ENCODE results near the gene FXR2. TPM values are rescaled to one million over a fixed set of nuclear protein-coding genes. Genes with fewer than 3 reads are reported as not detected.

The FXR2 gene
- total RNA-seq, 1 donor from 2014 or later = 36.3 TPM

DNA sequence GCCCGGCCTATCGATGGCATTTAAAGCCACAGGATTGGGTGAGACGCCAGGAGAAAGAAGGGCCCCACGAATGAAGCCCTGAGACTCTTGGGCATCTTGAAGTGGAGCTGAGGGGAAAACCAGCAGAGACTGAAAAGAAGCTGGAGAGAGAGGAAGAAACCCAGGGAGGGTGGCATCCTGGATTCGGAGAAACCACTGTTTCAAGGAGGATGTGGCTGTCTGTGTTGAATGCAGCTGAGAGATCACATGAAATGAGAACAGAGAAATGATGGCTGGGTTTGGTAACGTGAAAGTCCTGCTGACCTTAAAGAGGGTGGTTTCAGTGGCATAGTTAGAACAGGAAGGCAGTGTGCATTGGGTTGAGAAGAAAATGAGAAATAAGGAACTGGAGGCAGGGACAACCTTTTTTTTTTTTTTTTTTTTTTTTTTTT lies 62.1 kb downstream of the FXR2 start:
- no peak for DNase-seq (ENCODE audit: low read depth in 2 of 2)

GRCh38 chr17:7551396-7551795 lies 63.3 kb downstream of the FXR2 start:
- DNase-seq (ENCODE audit: low read depth in 2 of 2) = no peak

DNA sequence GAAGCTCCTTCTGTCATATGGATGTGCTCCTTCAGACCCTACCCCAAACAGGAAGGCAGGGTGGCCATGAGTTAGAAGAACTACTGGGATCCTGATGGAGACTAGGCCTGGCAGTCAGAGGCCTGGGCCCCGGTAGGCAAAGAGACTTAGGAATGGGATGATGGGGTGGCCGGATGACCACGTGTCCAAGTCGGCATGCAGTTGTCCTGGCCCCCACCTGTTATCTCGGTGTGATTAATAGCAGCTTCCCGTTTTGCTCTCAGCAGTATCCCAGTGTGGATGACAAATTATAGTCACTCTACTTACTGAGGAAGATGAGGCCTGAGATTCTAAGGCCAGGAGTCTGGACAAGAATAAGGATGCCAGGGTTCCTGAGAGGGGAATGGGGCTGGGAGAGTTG lies 64.4 kb downstream of the FXR2 start:
- no peak for DNase-seq (ENCODE audit: low read depth in 2 of 2)

DNA sequence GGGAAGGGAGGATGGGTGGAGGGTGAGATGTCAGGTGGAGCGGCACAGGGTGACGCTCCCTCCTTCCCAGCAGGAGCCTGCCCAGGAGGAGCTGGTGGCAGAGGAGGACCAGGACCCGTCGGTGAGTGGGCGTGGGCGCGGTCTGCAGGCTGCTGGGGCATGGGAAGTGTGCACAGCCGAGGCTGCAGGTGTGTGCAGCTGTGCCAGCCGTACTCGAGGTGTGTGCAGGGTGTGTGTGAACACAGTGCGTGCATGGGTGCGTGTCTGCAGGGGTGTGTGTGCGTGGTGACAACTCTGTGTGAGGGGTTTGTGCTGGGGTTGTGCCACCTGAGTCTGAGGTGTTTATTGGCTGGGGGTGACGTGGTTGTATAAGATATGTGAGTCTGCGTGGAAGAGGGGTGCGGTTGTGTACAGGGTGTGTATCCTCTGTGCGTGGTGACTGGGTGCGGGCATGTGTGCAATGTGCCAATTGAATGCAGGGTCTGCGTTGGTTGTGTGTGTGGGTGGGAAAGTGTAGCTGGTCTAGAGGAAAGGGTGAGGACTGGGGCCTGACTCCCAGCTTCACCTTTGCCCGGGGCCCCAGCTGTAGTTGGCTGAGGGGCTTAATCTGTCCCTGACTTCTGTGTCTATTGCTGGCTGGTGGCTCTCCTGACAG lies 65.2 kb downstream of the FXR2 start:
- no peak for DNase-seq (ENCODE audit: low read depth in 2 of 2)

GRCh38 chr17:7548585-7549400 lies 65.9 kb downstream of the FXR2 start, which contains the start of gene TNFSF12:
Gene TNFSF12, plus strand, starts transcription at chr17:7549058. Its CDS starts 96 bp downstream, at chr17:7549154.
- DNase-seq (ENCODE audit: low read depth in 2 of 2) = peak; percentile 36 to 49

GRCh38 chr17:7544911-7545310 lies 69.8 kb downstream of the FXR2 start:
- DNase-seq (ENCODE audit: low read depth in 2 of 2) = peak in 1 of 2 donors; percentile 27

Other genes starting within 250 kb of the FXR2 start
- gene TNK1, start 233.8 kb downstream of the FXR2 start, total RNA-seq = 1.5 and 1.8 TPM in 2 replicates
- 15.0 and 19.4 TPM in 2 replicates for gene PLSCR3, start 220.4 kb downstream of the FXR2 start, total RNA-seq
- 141 and 232 TPM in 2 replicates for gene TMEM256, start 210.8 kb downstream of the FXR2 start, total RNA-seq
- 1.2 and 1.3 TPM in 2 replicates for gene NLGN2, start 207.1 kb downstream of the FXR2 start, total RNA-seq
- not detected in 2 replicates for gene SPEM1, start 194.6 kb downstream of the FXR2 start, total RNA-seq
- gene SPEM2, start 189.3 kb downstream of the FXR2 start, total RNA-seq = not detected in 2 replicates
- not detected in 2 replicates for gene SPEM3, start 186.0 kb downstream of the FXR2 start, total RNA-seq
- 6.1 and 9.3 TPM in 2 replicates for gene TMEM102, start 179.5 kb downstream of the FXR2 start, total RNA-seq
- 0.20 and 0.22 TPM in 2 replicates for gene FGF11, start 175.4 kb downstream of the FXR2 start, total RNA-seq
- gene CHRNB1, start 169.8 kb downstream of the FXR2 start, total RNA-seq = 8.1 and 9.2 TPM in 2 replicates
- gene ZBTB4, start 135.3 kb downstream of the FXR2 start, total RNA-seq = 6.3 and 8.5 TPM in 2 replicates
- gene SLC35G6, start 133.5 kb downstream of the FXR2 start, total RNA-seq = not detected in 2 replicates
- 56.0 and 70.0 TPM in 2 replicates for gene POLR2A, start 130.5 kb downstream of the FXR2 start, total RNA-seq
- gene TNFSF12, start 65.8 kb downstream of the FXR2 start, total RNA-seq = 4.4 and 4.8 TPM in 2 replicates
- 0.20 and 0.65 TPM in 2 replicates for gene TNFSF13, start 56.1 kb downstream of the FXR2 start, total RNA-seq
- 52.3 and 81.5 TPM in 2 replicates for gene SENP3, start 53.0 kb downstream of the FXR2 start, total RNA-seq
- 0.40 and 0.44 TPM in 2 replicates for gene CD68, start 35.3 kb downstream of the FXR2 start, total RNA-seq
- 56.7 and 72.2 TPM in 2 replicates for gene MPDU1, start 31.0 kb downstream of the FXR2 start, total RNA-seq
- gene SOX15, start 24.8 kb downstream of the FXR2 start, total RNA-seq = not detected in 2 replicates
- gene SAT2, start 12.9 kb upstream of the FXR2 start, total RNA-seq = 25.7 and 33.3 TPM in 2 replicates
- 0.20 and 0.22 TPM in 2 replicates for gene SHBG, start 15.2 kb upstream of the FXR2 start, total RNA-seq
- gene ATP1B2, start 36.0 kb upstream of the FXR2 start, total RNA-seq = not detected in 2 replicates
- 27.8 and 37.0 TPM in 2 replicates for gene TP53, start 72.6 kb upstream of the FXR2 start, total RNA-seq
- 6.1 and 6.9 TPM in 2 replicates for gene WRAP53, start 73.6 kb upstream of the FXR2 start, total RNA-seq
- gene EFNB3, start 90.3 kb upstream of the FXR2 start, total RNA-seq = 0.20 and 0.22 TPM in 2 replicates
- gene DNAH2, start 102.8 kb upstream of the FXR2 start, total RNA-seq = under 0.01 and 0.20 TPM in 2 replicates
- 1.3 and 1.8 TPM in 2 replicates for gene KDM6B, start 219.3 kb upstream of the FXR2 start, total RNA-seq
- gene TMEM88, start 240.2 kb upstream of the FXR2 start, total RNA-seq = 7.1 and 22.7 TPM in 2 replicates
- gene NAA38, start 242.7 kb upstream of the FXR2 start, total RNA-seq = 152 and 178 TPM in 2 replicates
- gene CYB5D1, start 243.1 kb upstream of the FXR2 start, total RNA-seq = 4.6 and 5.6 TPM in 2 replicates

Measured in lung microvascular endothelial cell (primary cell).